ENCODE measurements around the gene ACAA1.

DNA sequence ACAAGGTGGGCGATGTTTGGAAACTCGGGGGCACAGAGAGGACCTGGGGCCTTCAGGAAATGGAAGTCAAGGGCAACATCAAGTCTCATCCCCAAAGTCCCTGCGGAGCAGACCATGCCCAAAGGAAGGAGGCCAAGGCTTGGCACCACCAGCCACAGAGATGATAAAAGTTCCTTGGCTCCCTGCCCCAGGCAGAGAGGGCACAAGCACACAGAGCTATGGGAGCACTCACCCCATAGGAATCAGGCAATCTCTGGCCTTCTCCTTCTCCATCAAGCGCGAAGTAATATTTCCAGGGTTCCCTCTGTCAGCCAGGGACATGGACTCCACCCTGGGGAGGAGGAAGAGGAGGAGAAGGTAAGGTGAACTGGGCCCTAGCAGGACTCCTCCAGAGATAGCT, 7.9 kb downstream of the ACAA1 start:
- TF ChIP-seq CTCF (IDR thresholded peaks at IDR 0.05; ENCODE audit: low read depth, low read length, missing input control) (no peak), EGR1 (IDR thresholded peaks at IDR 0.05; ENCODE audit: low read depth in 2 of 2) (no peak)

All from liver (tissue), 3 donors.